ENCODE measurements around the gene TM9SF4.
A peak's percentile ranks its signal among the peaks of the same experiment; 100 is the strongest.

The TM9SF4 gene

GRCh38 chr20:32109392-32110172 lies at the start of gene TM9SF4:
TSS of gene TM9SF4 (plus strand) at chr20:32109714. CDS start at chr20:32109741, 27 bp downstream.
- DNase-seq, result peak; percentile 84

- DNase-seq, result no peak
These were observed 46.7 kb upstream of the TM9SF4 start for GRCh38 chr20:32062776-32063170.

- no peak for DNase-seq
These were observed 45.8 kb upstream of the TM9SF4 start for GRCh38 chr20:32063695-32064094.

GRCh38 chr20:32064667-32065066 lies 44.8 kb upstream of the TM9SF4 start:
- DNase-seq, result no peak

GRCh38 chr20:32067234-32067821 lies 42.2 kb upstream of the TM9SF4 start:
- no peak for DNase-seq

GRCh38 chr20:32068174-32068573 lies 41.3 kb upstream of the TM9SF4 start:
- no peak for DNase-seq

GRCh38 chr20:32069711-32070110 lies 39.8 kb upstream of the TM9SF4 start:
- DNase-seq, result no peak

- DNase-seq, result no peak
These were observed 39.2 kb upstream of the TM9SF4 start for GRCh38 chr20:32070282-32070681.

GRCh38 chr20:32070690-32071213 lies 38.8 kb upstream of the TM9SF4 start:
- no peak for DNase-seq

- DNase-seq, result no peak
These were observed 37.9 kb upstream of the TM9SF4 start for GRCh38 chr20:32071395-32072167.

GRCh38 chr20:32072168-32072750 lies 37.3 kb upstream of the TM9SF4 start:
- DNase-seq, result no peak

GRCh38 chr20:32075534-32075933 lies 34.0 kb upstream of the TM9SF4 start:
- no peak for DNase-seq

- DNase-seq, result no peak
These were observed 32.3 kb upstream of the TM9SF4 start for GRCh38 chr20:32077190-32077589.

- DNase-seq, result no peak
These were observed 31.2 kb upstream of the TM9SF4 start for GRCh38 chr20:32078322-32078721.

GRCh38 chr20:32078791-32079190 lies 30.7 kb upstream of the TM9SF4 start:
- no peak for DNase-seq

- no peak for DNase-seq
These were observed 29.8 kb upstream of the TM9SF4 start for GRCh38 chr20:32079655-32080109.

GRCh38 chr20:32080783-32081182 lies 28.7 kb upstream of the TM9SF4 start:
- DNase-seq, result no peak

GRCh38 chr20:32083469-32083868 lies 26.0 kb upstream of the TM9SF4 start:
- DNase-seq, result no peak

GRCh38 chr20:32087070-32087469 lies 22.4 kb upstream of the TM9SF4 start:
- no peak for DNase-seq

GRCh38 chr20:32088759-32089158 lies 20.8 kb upstream of the TM9SF4 start:
- no peak for DNase-seq

GRCh38 chr20:32089637-32090362 lies 19.7 kb upstream of the TM9SF4 start:
- DNase-seq, result no peak

GRCh38 chr20:32091888-32092346 lies 17.6 kb upstream of the TM9SF4 start:
- DNase-seq, result peak; percentile 73

Measured in activated CD4-positive, alpha-beta T cell treated with anti-CD3 and anti-CD28 coated beads, Interleukin-2, amount 50 U/mL, for 1 hour (primary cell).